GM21723 (cell line): ENCODE data around the gene PHTF2.
"Not testable (repeated sequence)": the region's sequence is repeated elsewhere in the genome, so short reads cannot be mapped to it uniquely, and the experiment has no call there.

ENCODE experiments used
- ATAC-seq: cut with Tn5 transposase; IDR thresholded peaks from one replicate; pipeline ENCODE4 v1.9.1; 2021; ENCODE audit warnings: mild to moderate bottlenecking, moderate library complexity; ENCODE audit not compliant: unreplicated experiment

Gene PHTF2

GRCh38 chr7:77798394-77799077 is at the start of gene PHTF2, which contains the start of gene TMEM60:
Gene PHTF2 (plus strand): TSS chr7:77798773.
Gene TMEM60 (minus strand): TSS chr7:77798434. CDS start chr7:77794373, 4,061 bp downstream.
- ATAC-seq: peak; percentile 89

- no peak for ATAC-seq
Measured at GRCh38 chr7:77752016-77752415, 46.6 kb upstream of the PHTF2 start.

GRCh38 chr7:77753173-77753572 is 45.4 kb upstream of the PHTF2 start:
- ATAC-seq: no peak

GRCh38 chr7:77757589-77757988 is 41.0 kb upstream of the PHTF2 start:
- ATAC-seq: peak; percentile 92

GRCh38 chr7:77759294-77759889 is 39.2 kb upstream of the PHTF2 start:
- ATAC-seq: peak; percentile 43

- no peak for ATAC-seq
Measured at GRCh38 chr7:77760809-77761453, 37.6 kb upstream of the PHTF2 start.

- no peak for ATAC-seq
Measured at GRCh38 chr7:77765481-77765880, 33.1 kb upstream of the PHTF2 start.

GRCh38 chr7:77765906-77766800 is 32.4 kb upstream of the PHTF2 start:
- ATAC-seq: no peak

GRCh38 chr7:77766801-77767605 is 31.6 kb upstream of the PHTF2 start:
- ATAC-seq: no peak

GRCh38 chr7:77770316-77770715 is 28.3 kb upstream of the PHTF2 start:
- no peak for ATAC-seq

GRCh38 chr7:77771901-77772300 is 26.7 kb upstream of the PHTF2 start:
- no peak for ATAC-seq

GRCh38 chr7:77778535-77778934 is 20.0 kb upstream of the PHTF2 start:
- ATAC-seq: no peak

GRCh38 chr7:77782383-77782782 is 16.2 kb upstream of the PHTF2 start:
- no peak for ATAC-seq

GRCh38 chr7:77783111-77783510 is 15.5 kb upstream of the PHTF2 start:
- ATAC-seq: no peak

- ATAC-seq: no peak
Measured at GRCh38 chr7:77783545-77783944, 15.0 kb upstream of the PHTF2 start.

GRCh38 chr7:77784426-77784825 is 14.1 kb upstream of the PHTF2 start:
- ATAC-seq: not testable (repeated sequence)

GRCh38 chr7:77786018-77786417 is 12.6 kb upstream of the PHTF2 start:
- no peak for ATAC-seq

GRCh38 chr7:77786741-77787140 is 11.8 kb upstream of the PHTF2 start:
- no peak for ATAC-seq

- ATAC-seq: no peak
Measured at GRCh38 chr7:77788327-77788902, 10.2 kb upstream of the PHTF2 start.

- no peak for ATAC-seq
Measured at GRCh38 chr7:77791336-77791735, 7.2 kb upstream of the PHTF2 start.
